Stimulated activated CD4-positive, alpha-beta T cell treated with anti-CD3 and anti-CD28 coated beads, Interleukin-1b, Interleukin-23, amount 100 ng/mL, for 4 hours (primary cell): Measurements from ENCODE around the gene S1PR2.
"Not testable (repeated sequence)": the region's sequence is repeated elsewhere in the genome, so short reads cannot be mapped to it uniquely, and the experiment has no call there.

Experiments
- DNase-seq, 2 donors: peaks; one replicate each; pipeline ENCODE4 v3.0.0-alpha.2; 2020; ENCODE audit warnings: low read depth in 2 of 2

Gene S1PR2

GRCh38 chr19:10191347-10191746 is 39.8 kb downstream of the S1PR2 start:
- DNase-seq = no peak

DNA sequence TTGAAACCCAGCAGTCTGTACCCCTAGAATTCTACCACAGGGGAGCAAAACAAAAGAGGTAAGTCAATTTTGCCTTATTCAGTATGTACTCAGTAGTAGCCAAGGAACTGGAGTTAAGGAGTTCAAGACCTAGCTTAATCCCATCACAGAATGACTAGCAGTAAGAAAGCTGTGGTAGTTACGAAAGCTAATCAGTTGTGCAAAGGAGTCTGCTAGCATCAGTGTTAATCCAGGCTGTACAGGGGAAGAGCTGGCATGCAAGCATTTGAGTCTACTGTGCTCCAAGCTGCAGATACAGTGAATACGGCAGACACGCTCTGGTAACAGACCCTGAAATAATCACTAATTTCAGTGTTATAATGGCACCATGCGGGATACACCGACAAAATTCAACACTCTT is 41.1 kb downstream of the S1PR2 start:
- DNase-seq = no peak

DNA sequence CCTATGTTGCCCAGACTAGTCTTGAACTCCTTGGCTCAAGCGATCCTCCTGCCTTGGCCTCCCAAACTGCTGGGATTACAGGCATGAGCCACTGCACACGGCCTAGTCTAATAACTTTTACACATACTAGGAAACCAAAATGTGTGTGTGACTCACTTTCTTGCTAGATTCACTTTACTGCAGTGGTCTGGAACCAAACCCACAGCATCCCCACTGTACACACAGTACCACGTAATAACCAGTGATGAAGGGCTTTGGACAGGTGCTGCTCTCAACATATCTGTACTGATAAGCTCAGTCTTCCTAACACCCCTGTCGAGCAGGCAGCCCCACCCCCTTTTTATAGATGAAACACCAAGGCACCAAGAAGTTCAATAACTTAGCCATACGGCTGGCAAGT is 41.5 kb downstream of the S1PR2 start:
- no peak for DNase-seq

DNA sequence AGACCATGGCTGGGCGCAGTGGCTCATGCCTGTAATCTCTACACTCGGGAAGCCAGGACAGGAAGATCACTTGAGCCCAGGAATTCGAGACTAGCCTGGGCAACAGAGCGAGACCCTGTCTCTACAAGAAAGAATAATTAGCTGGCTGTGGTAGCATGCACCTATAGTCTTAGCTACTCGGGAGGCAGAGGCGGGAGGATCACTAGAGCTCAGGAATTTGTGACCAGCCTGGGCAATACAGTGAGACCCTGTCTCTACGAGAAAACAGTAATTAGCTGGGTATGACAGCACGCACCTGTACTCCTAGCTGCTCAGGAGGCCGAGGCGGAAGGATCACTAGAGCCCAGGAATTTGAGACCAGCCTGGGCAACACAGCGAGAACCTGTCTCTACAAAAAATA is 43.8 kb downstream of the S1PR2 start:
- DNase-seq = no peak

DNA sequence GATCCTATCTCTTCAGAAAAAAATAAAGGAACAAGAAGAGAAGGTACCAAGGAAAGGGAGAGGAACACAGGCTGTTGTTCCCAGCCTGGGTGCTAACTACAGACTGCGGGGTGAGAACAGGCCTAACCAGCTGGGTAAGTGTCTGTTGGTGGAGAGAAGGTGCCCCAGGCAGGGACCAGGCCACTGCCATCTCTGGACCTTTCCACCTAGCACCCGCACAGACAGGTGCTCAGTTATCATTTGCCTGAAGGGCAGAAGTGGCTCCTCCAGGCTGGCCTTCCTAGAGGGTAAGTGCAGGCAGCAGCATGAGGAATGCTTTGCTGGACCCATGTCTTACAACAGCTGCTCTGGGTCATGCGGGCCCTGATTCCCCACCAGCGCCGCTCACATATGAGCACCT is 46.5 kb downstream of the S1PR2 start:
- no peak for DNase-seq

GRCh38 chr19:10183926-10184325 is 47.2 kb downstream of the S1PR2 start:
- DNase-seq = no peak

- no peak for DNase-seq
Measured at GRCh38 chr19:10182847-10183246, 48.3 kb downstream of the S1PR2 start.

DNA sequence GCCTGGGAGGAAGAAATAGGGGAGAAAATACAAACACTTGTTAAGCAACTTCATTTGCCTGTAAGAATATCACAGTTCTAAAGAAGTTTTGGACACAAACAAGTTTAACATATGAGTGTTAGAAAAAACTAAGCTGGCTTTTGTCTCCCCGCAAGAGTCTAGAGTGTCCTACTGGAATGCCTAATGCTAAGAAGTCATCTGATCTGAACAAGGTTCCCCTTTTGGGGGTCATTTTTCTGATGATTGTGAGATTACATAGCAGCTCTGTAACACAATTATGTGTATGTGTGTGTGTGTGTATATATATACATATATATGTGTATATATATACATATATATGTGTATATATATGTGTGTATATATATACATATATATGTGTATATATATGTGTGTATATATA is 49.1 kb downstream of the S1PR2 start:
- no peak for DNase-seq

GRCh38 chr19:10180459-10180858 is 50.7 kb downstream of the S1PR2 start:
- DNase-seq = no peak

DNA sequence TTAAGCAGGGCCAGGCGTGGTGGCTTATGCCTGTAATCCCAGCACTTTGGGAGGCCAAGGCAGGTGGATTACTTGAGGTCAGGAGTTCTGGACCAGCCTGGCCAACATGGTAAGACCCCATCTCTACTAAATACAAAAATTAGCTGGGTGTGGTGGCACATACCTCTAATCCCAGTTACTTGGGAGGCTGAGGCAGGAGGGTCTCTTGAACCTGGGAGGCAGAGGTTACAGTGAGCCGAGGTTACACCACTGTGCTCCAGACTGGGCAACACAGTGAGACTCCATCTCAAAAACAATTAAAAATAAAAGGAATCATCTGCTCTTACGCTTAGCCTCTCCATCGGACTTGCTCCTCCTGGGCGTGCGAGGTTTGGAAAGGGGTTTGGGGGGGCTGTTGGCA is 51.1 kb downstream of the S1PR2 start:
- DNase-seq = not testable (repeated sequence)

- no peak for DNase-seq
Measured at GRCh38 chr19:10173527-10173926, 57.6 kb downstream of the S1PR2 start.
